Astrocyte (in vitro differentiated cells and primary cell): ENCODE data around the gene GMEB2. TPM values are rescaled to one million over a fixed set of nuclear protein-coding genes. Genes with fewer than 3 reads are reported as not detected.

ENCODE experiments used
- DNase-seq: peaks from one replicate; pipeline ENCODE4 v3.0.0-alpha.2; 2010; ENCODE audit warnings: low read depth
- FAIRE-seq: peaks from 2 replicates; lab custom pipeline; 2011; peaks lifted over from hg19 to GRCh38; lab: Jason Lieb, UNC
- H2AFZ ChIP-seq: 2 replicates; pipeline ENCODE4 v1.6.0; 2012; ENCODE audit warnings: low read depth, low read length, inconsistent platforms
- H3K27ac ChIP-seq: 2 replicates; pipeline ENCODE4 v1.5.1; 2011; ENCODE audit warnings: low read depth, low read length, inconsistent platforms
- H3K27me3 ChIP-seq: 2 replicates; pipeline ENCODE4 v1.6.0; 2011; ENCODE audit warnings: low read length, inconsistent platforms; ENCODE audit not compliant: insufficient read depth
- H3K36me3 ChIP-seq: 2 replicates; pipeline ENCODE4 v1.5.1; 2011; ENCODE audit warnings: low read length, inconsistent platforms; ENCODE audit not compliant: insufficient read depth
- H3K4me1 ChIP-seq: 2 replicates; pipeline ENCODE4 v1.5.1; 2011; ENCODE audit warnings: low read length, inconsistent platforms; ENCODE audit not compliant: insufficient read depth
- H3K4me2 ChIP-seq: 2 replicates; pipeline ENCODE4 v1.6.0; 2012; ENCODE audit warnings: low read length, inconsistent platforms
- H3K4me3 ChIP-seq: 2 replicates; pipeline ENCODE4 v1.5.1; 2011; ENCODE audit warnings: low read depth, mild to moderate bottlenecking, low read length, inconsistent platforms; ENCODE audit not compliant: insufficient read depth
- H3K79me2 ChIP-seq: 2 replicates; pipeline ENCODE4 v1.6.0; 2012; ENCODE audit warnings: mild to moderate bottlenecking, low read length, inconsistent platforms; ENCODE audit not compliant: insufficient read depth
- H3K9ac ChIP-seq: 2 replicates; pipeline ENCODE4 v1.6.0; 2012; ENCODE audit warnings: mild to moderate bottlenecking, low read length, inconsistent platforms
- H3K9me3 ChIP-seq: 2 replicates; pipeline ENCODE4 v1.5.1; 2012; ENCODE audit warnings: low read depth, mild to moderate bottlenecking, low read length, inconsistent platforms; ENCODE audit not compliant: insufficient read depth
- H4K20me1 ChIP-seq: 2 replicates; pipeline ENCODE4 v1.6.0; 2012; ENCODE audit warnings: low read length, inconsistent platforms; ENCODE audit not compliant: insufficient read depth
- H3K27ac Mint-ChIP-seq: one replicate; pipeline ENCODE4 v1.8.0; 2021; ENCODE audit warnings: mild to moderate bottlenecking, mixed read lengths; ENCODE audit not compliant: unreplicated experiment
- H3K27me3 Mint-ChIP-seq: one replicate; pipeline ENCODE4 v1.8.0; 2021; ENCODE audit warnings: low read depth, mixed read lengths; ENCODE audit not compliant: unreplicated experiment
- H3K36me3 Mint-ChIP-seq: one replicate; pipeline ENCODE4 v1.8.0; 2021; ENCODE audit warnings: low read depth, mixed read lengths; ENCODE audit not compliant: unreplicated experiment
- H3K4me1 Mint-ChIP-seq: one replicate; pipeline ENCODE4 v1.8.0; 2021; ENCODE audit warnings: low read depth, mixed read lengths; ENCODE audit not compliant: unreplicated experiment
- H3K4me3 Mint-ChIP-seq: one replicate; pipeline ENCODE4 v1.8.0; 2021; ENCODE audit warnings: mild to moderate bottlenecking, moderate library complexity, mixed read lengths; ENCODE audit not compliant: unreplicated experiment
- H3K9me3 Mint-ChIP-seq: one replicate; pipeline ENCODE4 v1.8.0; 2021; ENCODE audit warnings: mild to moderate bottlenecking, mixed read lengths; ENCODE audit not compliant: unreplicated experiment
- EZH2 ChIP-seq: IDR thresholded peaks from 2 replicates; pipeline ENCODE4 v1.6.1; 2012; ENCODE audit warnings: mild to moderate bottlenecking, low read length, inconsistent platforms; ENCODE audit not compliant: insufficient read depth
- total RNA-seq: library from RNA; stranded (reverse); gene quantifications from 2 replicates; pipeline ENCODE4 v1.2.1, GENCODE V29; 2021
- TF ChIP-seq, protein P1 (sequence below): IDR thresholded peaks from 2 replicates; pipeline ENCODE4 v1.5.1; 2011; ENCODE audit warnings: low read depth, mild to moderate bottlenecking, inconsistent platforms, low read length, moderate library complexity; ENCODE audit not compliant: insufficient read depth

GMEB2 gene
- total RNA-seq, 1 donor from 2014 or later: 11.7 TPM

DNA sequence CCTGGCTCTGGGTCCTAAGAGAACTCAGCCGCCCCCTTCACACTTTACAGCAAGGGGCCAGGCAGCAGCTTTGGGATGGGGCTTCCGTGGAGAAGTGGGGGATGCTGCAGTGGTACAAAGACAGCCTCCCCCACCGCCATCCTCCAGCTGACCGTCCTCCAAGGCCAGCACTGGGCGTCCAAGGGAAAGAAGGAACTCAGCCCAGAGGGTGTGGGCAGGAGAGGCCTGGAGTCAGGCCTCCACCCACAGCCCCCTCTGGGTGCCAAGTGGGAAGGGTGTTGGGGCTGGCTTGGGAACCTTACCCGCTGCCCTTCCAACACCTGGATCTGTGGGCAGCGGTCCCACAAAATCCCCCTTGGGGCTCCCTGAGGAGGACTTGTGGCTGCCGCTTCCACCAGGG, 13.2 kb upstream of the GMEB2 start:
- FAIRE-seq (no peak), DNase-seq (no peak)
- H3K27me3 Mint-ChIP-seq: no peaks in the 10 kb centered on the region
- Histone ChIP-seq H3K9me3 (no peaks in the 10 kb centered on the region), H3K27ac (no peak overlapping the region), H3K36me3 (no peaks in the 10 kb centered on the region), H3K79me2 (no peaks in the 10 kb centered on the region), H4K20me1 (no peaks in the 10 kb centered on the region), H3K9ac (no peak overlapping the region), H3K4me3 (no peak overlapping the region), H3K27me3 (no peaks in the 10 kb centered on the region), H2AFZ (no peak overlapping the region), H3K4me2 (no peak overlapping the region), H3K4me1 (peaks cover 11% of the 10 kb centered on the region)
- H3K36me3 Mint-ChIP-seq: no peaks in the 10 kb centered on the region
- H3K4me1 Mint-ChIP-seq: peaks cover 5% of the 10 kb centered on the region
- no peak overlapping the region for H3K4me3 Mint-ChIP-seq
- H3K27ac Mint-ChIP-seq: no peak overlapping the region
- TF ChIP-seq, protein P1, sequence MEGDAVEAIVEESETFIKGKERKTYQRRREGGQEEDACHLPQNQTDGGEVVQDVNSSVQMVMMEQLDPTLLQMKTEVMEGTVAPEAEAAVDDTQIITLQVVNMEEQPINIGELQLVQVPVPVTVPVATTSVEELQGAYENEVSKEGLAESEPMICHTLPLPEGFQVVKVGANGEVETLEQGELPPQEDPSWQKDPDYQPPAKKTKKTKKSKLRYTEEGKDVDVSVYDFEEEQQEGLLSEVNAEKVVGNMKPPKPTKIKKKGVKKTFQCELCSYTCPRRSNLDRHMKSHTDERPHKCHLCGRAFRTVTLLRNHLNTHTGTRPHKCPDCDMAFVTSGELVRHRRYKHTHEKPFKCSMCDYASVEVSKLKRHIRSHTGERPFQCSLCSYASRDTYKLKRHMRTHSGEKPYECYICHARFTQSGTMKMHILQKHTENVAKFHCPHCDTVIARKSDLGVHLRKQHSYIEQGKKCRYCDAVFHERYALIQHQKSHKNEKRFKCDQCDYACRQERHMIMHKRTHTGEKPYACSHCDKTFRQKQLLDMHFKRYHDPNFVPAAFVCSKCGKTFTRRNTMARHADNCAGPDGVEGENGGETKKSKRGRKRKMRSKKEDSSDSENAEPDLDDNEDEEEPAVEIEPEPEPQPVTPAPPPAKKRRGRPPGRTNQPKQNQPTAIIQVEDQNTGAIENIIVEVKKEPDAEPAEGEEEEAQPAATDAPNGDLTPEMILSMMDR: no peak
- TF ChIP-seq EZH2: no peak
- H3K9me3 Mint-ChIP-seq: no peaks in the 10 kb centered on the region

DNA sequence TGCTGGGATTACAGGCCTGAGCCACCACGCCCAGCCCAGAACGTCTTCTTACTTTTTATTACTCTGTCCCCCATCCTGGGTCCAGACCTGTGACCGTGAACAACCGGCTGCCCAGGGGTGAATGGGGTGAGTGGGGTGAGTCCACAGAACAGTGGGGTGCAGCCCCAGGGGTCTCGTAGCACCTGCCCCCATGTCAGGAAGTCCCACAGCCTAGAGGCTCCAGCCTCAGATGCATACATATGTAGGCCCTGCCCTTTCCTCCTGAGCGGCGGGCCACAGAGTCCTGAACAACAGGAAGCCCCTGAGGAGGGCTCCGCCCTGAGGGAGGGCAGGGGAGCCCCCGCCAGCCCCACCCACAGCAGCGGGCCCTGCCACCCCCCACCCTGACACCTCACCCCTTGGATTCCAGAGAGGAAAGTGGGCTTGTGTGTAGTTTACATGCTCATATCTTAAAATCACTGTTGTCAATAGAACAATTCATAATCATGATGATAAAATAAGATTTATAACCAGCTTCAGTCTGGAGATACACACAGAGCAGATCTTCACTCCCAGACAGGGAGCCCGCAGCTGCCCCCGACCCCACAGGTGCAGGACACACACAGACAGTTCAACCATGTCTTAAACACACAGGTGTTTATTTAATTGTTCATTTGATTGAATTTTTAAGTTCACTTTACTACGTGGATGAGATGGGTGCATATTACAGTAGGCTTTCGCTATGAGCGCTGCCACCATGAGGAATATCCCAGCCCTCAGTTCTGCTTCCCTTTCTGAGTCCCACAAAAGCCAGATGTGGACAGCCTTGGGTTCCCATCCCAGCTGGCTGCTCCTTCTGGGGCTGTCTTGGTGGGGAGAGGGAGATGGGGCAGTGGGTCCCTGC, 12.4 kb upstream of the GMEB2 start:
- TF ChIP-seq EZH2: no peak
- TF ChIP-seq, protein P1: no peak
- Mint-ChIP-seq H3K4me1 (peaks cover 5% of the 10 kb centered on the region), H3K9me3 (no peaks in the 10 kb centered on the region), H3K27me3 (no peaks in the 10 kb centered on the region), H3K27ac (no peak overlapping the region), H3K4me3 (peak overlapping the region; percentile 30), H3K36me3 (no peaks in the 10 kb centered on the region)
- peaks cover 11% of the 10 kb centered on the region for H3K4me1 ChIP-seq
- no peak overlapping the region for H3K27ac ChIP-seq
- no peaks in the 10 kb centered on the region for H3K9me3 ChIP-seq
- DNase-seq: no peak
- no peaks in the 10 kb centered on the region for H4K20me1 ChIP-seq
- H3K27me3 ChIP-seq: no peaks in the 10 kb centered on the region
- H3K4me2 ChIP-seq: no peak overlapping the region
- no peak overlapping the region for H2AFZ ChIP-seq
- no peak overlapping the region for H3K4me3 ChIP-seq
- H3K9ac ChIP-seq: no peak overlapping the region
- FAIRE-seq: no peak
- H3K36me3 ChIP-seq: no peaks in the 10 kb centered on the region
- H3K79me2 ChIP-seq: no peaks in the 10 kb centered on the region
